GM23338 (cell line): ENCODE measurements around the gene DGKB. TPM values are rescaled to one million over a fixed set of nuclear protein-coding genes. Genes with fewer than 3 reads are reported as not detected.

ENCODE experiments used
- ATAC-seq: fragments of 200-7000 bp; cut with Tn5 transposase; 3 replicates; pipeline ENCODE4 v1.9.1; 2020
- DNase-seq: peaks from one replicate; pipeline ENCODE4 v3.0.0-alpha.2; 2015; ENCODE audit warnings: low spot score
- H2AFZ ChIP-seq: fragments of 200-600 bp; sonication (generic); 2 replicates; pipeline ENCODE4 v1.8.0; 2016; ENCODE audit warnings: antibody characterized with exemption, mild to moderate bottlenecking, moderate library complexity
- H3F3A ChIP-seq: fragments of 200-600 bp; sonication (generic); replicated peaks from 2 replicates; pipeline ENCODE4 v1.8.0; 2017; ENCODE audit warnings: antibody characterized with exemption, mixed run types, low read depth
- H3K27ac ChIP-seq: fragments of 200-600 bp; sonication (generic); 2 replicates; pipeline ENCODE4 v1.6.1; 2016; ENCODE audit warnings: low read depth
- H3K27me3 ChIP-seq: fragments of 200-600 bp; sonication (generic); 2 replicates; pipeline ENCODE4 v1.8.0; 2016; ENCODE audit warnings: mild to moderate bottlenecking, mixed run types, moderate library complexity; ENCODE audit not compliant: insufficient read depth
- H3K36me3 ChIP-seq: fragments of 200-600 bp; sonication (generic); 2 replicates; pipeline ENCODE4 v1.8.0; 2016; ENCODE audit warnings: mild to moderate bottlenecking; ENCODE audit not compliant: insufficient read depth
- H3K4me1 ChIP-seq: fragments of 200-600 bp; sonication (generic); 2 replicates; pipeline ENCODE4 v1.8.0; 2016; ENCODE audit warnings: mild to moderate bottlenecking, moderate library complexity; ENCODE audit not compliant: insufficient read depth
- H3K4me2 ChIP-seq: fragments of 200-600 bp; sonication (generic); 2 replicates; pipeline ENCODE4 v1.7.1; 2017; ENCODE audit warnings: mixed run types
- H3K4me3 ChIP-seq: fragments of 200-600 bp; sonication (generic); 2 replicates; pipeline ENCODE4 v1.6.1; 2016; ENCODE audit warnings: mixed run types
- H3K79me2 ChIP-seq: fragments of 200-600 bp; sonication (generic); replicated peaks from 2 replicates; pipeline ENCODE4 v1.8.0; 2017; ENCODE audit warnings: mild to moderate bottlenecking; ENCODE audit not compliant: insufficient read depth
- H3K9me2 ChIP-seq: fragments of 200-600 bp; sonication (generic); 2 replicates; pipeline ENCODE4 v1.8.0; 2017; ENCODE audit not compliant: insufficient read depth
- H4K20me1 ChIP-seq: fragments of 200-600 bp; sonication (generic); replicated peaks from 2 replicates; pipeline ENCODE4 v1.8.0; 2017; ENCODE audit warnings: mild to moderate bottlenecking; ENCODE audit not compliant: insufficient read depth
- H3K27ac Mint-ChIP-seq: 2 replicates; pipeline ENCODE4 v1.8.0; 2020; ENCODE audit warnings: inconsistent platforms, mild to moderate bottlenecking, moderate library complexity, mixed read lengths
- H3K27me3 Mint-ChIP-seq: 3 replicates; pipeline ENCODE4 v1.8.0; 2022; ENCODE audit warnings: low read depth, mild to moderate bottlenecking, moderate library complexity, mixed read lengths, inconsistent platforms; ENCODE audit not compliant: insufficient read depth, poor library complexity
- H3K36me3 Mint-ChIP-seq: 3 replicates; pipeline ENCODE4 v1.8.0; 2021; ENCODE audit warnings: low read depth, mild to moderate bottlenecking, inconsistent platforms, moderate library complexity, mixed read lengths
- H3K4me1 Mint-ChIP-seq: 3 replicates; pipeline ENCODE4 v1.8.0; 2020; ENCODE audit warnings: mild to moderate bottlenecking, inconsistent platforms, mixed read lengths
- H3K4me3 Mint-ChIP-seq: 3 replicates; pipeline ENCODE4 v1.8.0; 2021; ENCODE audit warnings: moderate library complexity, mild to moderate bottlenecking, inconsistent platforms, mixed read lengths
- H3K9me3 Mint-ChIP-seq: 3 replicates; pipeline ENCODE4 v1.8.0; 2020; ENCODE audit warnings: moderate library complexity, mild to moderate bottlenecking, inconsistent platforms, mixed read lengths
- CREB1 ChIP-seq: fragments of 250-450 bp; sonication (Bioruptor Pico); IDR thresholded peaks from 2 replicates; pipeline ENCODE4 v1.5.0; 2020; ENCODE audit warnings: low read depth, mild to moderate bottlenecking, moderate library complexity
- EZH2phosphoT487 ChIP-seq: fragments of 200-600 bp; sonication (generic); IDR thresholded peaks from one replicate; pipeline ENCODE4 v1.8.1; 2018; ENCODE audit warnings: antibody characterized with exemption; ENCODE audit not compliant: unreplicated experiment
- JUNB ChIP-seq: IDR thresholded peaks from one replicate; pipeline ENCODE4 v1.6.1; 2016; ENCODE audit warnings: antibody characterized with exemption; ENCODE audit not compliant: unreplicated experiment
- NANOG ChIP-seq: IDR thresholded peaks from 2 replicates; pipeline ENCODE4 v1.6.1; 2016; ENCODE audit warnings: antibody characterized with exemption, borderline replicate concordance
- POLR2AphosphoS5 ChIP-seq: IDR thresholded peaks from 2 replicates; pipeline ENCODE4 v1.6.1; 2016; ENCODE audit warnings: antibody characterized with exemption, low read depth
- STAT1 ChIP-seq: IDR thresholded peaks from one replicate; pipeline ENCODE4 v1.6.1; 2016; ENCODE audit warnings: antibody characterized with exemption; ENCODE audit not compliant: unreplicated experiment
- ZNF114 ChIP-seq: fragments of 250-450 bp; sonication (Bioruptor Pico); IDR thresholded peaks from 2 replicates; pipeline ENCODE4 v1.5.0; 2020; ENCODE audit warnings: mild to moderate bottlenecking, moderate library complexity
- ZNF331 ChIP-seq: fragments of 250-450 bp; sonication (Bioruptor Pico); IDR thresholded peaks from 2 replicates; pipeline ENCODE4 v1.5.0; 2020; ENCODE audit warnings: low read depth, mild to moderate bottlenecking, moderate library complexity
- ZNF462 ChIP-seq: fragments of 250-450 bp; sonication (Bioruptor Pico); IDR thresholded peaks from 2 replicates; pipeline ENCODE4 v1.5.0; 2020; ENCODE audit warnings: mild to moderate bottlenecking, moderate library complexity
- polyA plus RNA-seq: library from polyadenylated mRNA; unstranded; fragments of >200 nt; fragmentation: Nextera tagmentation; extraction: Ambion mirVana; gene quantifications from 2 replicates; pipeline ENCODE4 v1.2.1, GENCODE V29; 2016
- total RNA-seq: library from RNA; depleted of rRNA; stranded (reverse); fragments of >200 nt; shearing (Covaris generic); gene quantifications from 2 replicates; pipeline ENCODE4 v1.2.3, GENCODE V29; 2014
- TF ChIP-seq, protein P1 (sequence below), 2 experiments: fragments of 200-600 bp in 1 of 2; sonication (generic) in 1 of 2; conservative IDR thresholded peaks; 2 replicates each; pipeline versions ENCODE4 v1.5.1 to v1.6.1; 2016 to 2017; ENCODE audit warnings: antibody characterized with exemption in 2 of 2, low read depth in 2 of 2, mild to moderate bottlenecking in 2 of 2, moderate library complexity in 1 of 2
- TF ChIP-seq, protein P2 (sequence below): IDR thresholded peaks from 2 replicates; pipeline ENCODE4 v1.6.1; 2016; ENCODE audit warnings: antibody characterized with exemption

DGKB gene
- total and polyA plus RNA-seq, 2 experiments from 2014 or later: 4.8 to 11.5 TPM

DNA sequence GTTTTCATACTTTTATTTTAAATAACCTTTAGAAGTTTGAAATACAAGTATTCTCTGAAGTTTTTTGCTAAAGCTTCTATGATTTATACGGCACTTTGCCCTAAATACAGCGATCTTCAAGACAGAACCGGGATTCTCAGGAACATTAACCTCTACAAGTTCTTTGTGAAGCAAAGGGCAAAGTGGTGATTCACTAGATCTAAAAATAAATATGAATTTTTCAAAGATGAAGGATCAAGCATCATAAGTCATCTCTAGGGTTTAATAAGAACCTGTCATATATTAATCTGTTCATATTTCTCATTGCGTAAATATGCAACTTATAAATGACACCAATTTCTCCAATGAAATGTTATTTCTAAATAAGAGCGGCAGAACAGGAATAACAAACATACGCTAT lies 30.7 kb downstream of the DGKB start:
- Histone ChIP-seq H3K27ac (no peak overlapping the region), H3K4me1 (no peaks in the 10 kb centered on the region), H2AFZ (no peak overlapping the region), H3K4me3 (no peak overlapping the region), H3K4me2 (no peak overlapping the region), H3F3A (no peaks in the 10 kb centered on the region), H3K9me2 (no peaks in the 10 kb centered on the region), H3K36me3 (peaks cover 4% of the 10 kb centered on the region; the same call in 1 of the 2 replicates), H3K27me3 (no peaks in the 10 kb centered on the region), H3K79me2 (no peaks in the 10 kb centered on the region), H4K20me1 (no peaks in the 10 kb centered on the region)
- no peak for DNase-seq
- Mint-ChIP-seq H3K27ac (no peak overlapping the region), H3K4me1 (peaks cover 7% of the 10 kb centered on the region; the same call in 2 of the 3 replicates), H3K9me3 (peaks cover 10% of the 10 kb centered on the region), H3K4me3 (no peak overlapping the region), H3K36me3 (peaks cover 15% of the 10 kb centered on the region), H3K27me3 (peaks cover 3% of the 10 kb centered on the region)
- TF ChIP-seq NANOG (no peak), ZNF114 (no peak), JUNB (no peak), ZNF331 (CRISPR knock-in tag) (no peak), CREB1 (CRISPR knock-in tag) (no peak)
- no peak for ATAC-seq

- no peak overlapping the region for H3K27ac Mint-ChIP-seq
- TF ChIP-seq, protein P1, sequence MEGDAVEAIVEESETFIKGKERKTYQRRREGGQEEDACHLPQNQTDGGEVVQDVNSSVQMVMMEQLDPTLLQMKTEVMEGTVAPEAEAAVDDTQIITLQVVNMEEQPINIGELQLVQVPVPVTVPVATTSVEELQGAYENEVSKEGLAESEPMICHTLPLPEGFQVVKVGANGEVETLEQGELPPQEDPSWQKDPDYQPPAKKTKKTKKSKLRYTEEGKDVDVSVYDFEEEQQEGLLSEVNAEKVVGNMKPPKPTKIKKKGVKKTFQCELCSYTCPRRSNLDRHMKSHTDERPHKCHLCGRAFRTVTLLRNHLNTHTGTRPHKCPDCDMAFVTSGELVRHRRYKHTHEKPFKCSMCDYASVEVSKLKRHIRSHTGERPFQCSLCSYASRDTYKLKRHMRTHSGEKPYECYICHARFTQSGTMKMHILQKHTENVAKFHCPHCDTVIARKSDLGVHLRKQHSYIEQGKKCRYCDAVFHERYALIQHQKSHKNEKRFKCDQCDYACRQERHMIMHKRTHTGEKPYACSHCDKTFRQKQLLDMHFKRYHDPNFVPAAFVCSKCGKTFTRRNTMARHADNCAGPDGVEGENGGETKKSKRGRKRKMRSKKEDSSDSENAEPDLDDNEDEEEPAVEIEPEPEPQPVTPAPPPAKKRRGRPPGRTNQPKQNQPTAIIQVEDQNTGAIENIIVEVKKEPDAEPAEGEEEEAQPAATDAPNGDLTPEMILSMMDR (conservative IDR thresholded peaks at IDR 0.05; ENCODE audit: low read depth in 2 of 2): no peak
- TF ChIP-seq ZNF114: no peak
- TF ChIP-seq, protein P2, sequence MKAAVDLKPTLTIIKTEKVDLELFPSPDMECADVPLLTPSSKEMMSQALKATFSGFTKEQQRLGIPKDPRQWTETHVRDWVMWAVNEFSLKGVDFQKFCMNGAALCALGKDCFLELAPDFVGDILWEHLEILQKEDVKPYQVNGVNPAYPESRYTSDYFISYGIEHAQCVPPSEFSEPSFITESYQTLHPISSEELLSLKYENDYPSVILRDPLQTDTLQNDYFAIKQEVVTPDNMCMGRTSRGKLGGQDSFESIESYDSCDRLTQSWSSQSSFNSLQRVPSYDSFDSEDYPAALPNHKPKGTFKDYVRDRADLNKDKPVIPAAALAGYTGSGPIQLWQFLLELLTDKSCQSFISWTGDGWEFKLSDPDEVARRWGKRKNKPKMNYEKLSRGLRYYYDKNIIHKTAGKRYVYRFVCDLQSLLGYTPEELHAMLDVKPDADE: no peak
- TF ChIP-seq EZH2phosphoT487: no peak
- no peak for TF ChIP-seq NANOG
- no peak for TF ChIP-seq CREB1 (CRISPR knock-in tag)
- TF ChIP-seq ZNF331 (CRISPR knock-in tag): no peak
- TF ChIP-seq POLR2AphosphoS5: no peak
- no peak for TF ChIP-seq STAT1
- TF ChIP-seq ZNF462 (CRISPR knock-in tag): no peak
- peaks cover 13% of the 10 kb centered on the region for H3K9me3 Mint-ChIP-seq
Measured at GRCh38 chr7:14870394-14870793, 32.2 kb downstream of the DGKB start.

More at GRCh38 chr7:14870394-14870793, 32.2 kb downstream of the DGKB start:
- no peaks in the 10 kb centered on the region for H3K27me3 Mint-ChIP-seq
- H3F3A ChIP-seq: no peaks in the 10 kb centered on the region
- DNase-seq (no peak), ATAC-seq (no peak)
- no peak overlapping the region for H3K4me3 Mint-ChIP-seq
- H3K36me3 Mint-ChIP-seq: peaks cover 28% of the 10 kb centered on the region
- H3K27me3 ChIP-seq: no peaks in the 10 kb centered on the region
- no peaks in the 10 kb centered on the region for H3K4me1 ChIP-seq
- H3K27ac ChIP-seq: no peak overlapping the region
- peaks cover 2% of the 10 kb centered on the region; the same call in 2 of the 3 replicates for H3K4me1 Mint-ChIP-seq
- H2AFZ ChIP-seq: no peak overlapping the region
- no peak overlapping the region for H3K4me3 ChIP-seq
- H3K79me2 ChIP-seq: no peaks in the 10 kb centered on the region
- H3K36me3 ChIP-seq: peaks cover 8% of the 10 kb centered on the region; the same call in 1 of the 2 replicates
- H3K4me2 ChIP-seq: no peak overlapping the region
- H4K20me1 ChIP-seq: no peaks in the 10 kb centered on the region
- H3K9me2 ChIP-seq: no peaks in the 10 kb centered on the region; the same call in 1 of the 2 replicates
